ENCODE results near the gene FASN.

GRCh38 chr17:82049521-82049971 is 48.5 kb downstream of the FASN start:
- TF ChIP-seq EZH2 (IDR thresholded peaks at IDR 0.05; ENCODE audit: borderline replicate concordance, low read depth, low read length, severe bottlenecking) (no peak), CTCF (IDR thresholded peaks at IDR 0.05; ENCODE audit: extremely low read depth in 1 of 2, insufficient read depth in 1 of 2, low read depth in 1 of 2, low read length in 2 of 2) (no peak)
